IPS-20b (cell line): ENCODE data around the gene ABCB10.

Source experiments
- H3K27ac ChIP-seq: one replicate; pipeline ENCODE4 v1.5.1; 2013; ENCODE audit warnings: low read length
- H3K27me3 ChIP-seq: 2 replicates; pipeline ENCODE4 v1.6.1; 2013; ENCODE audit warnings: mild to moderate bottlenecking, low read length, inconsistent platforms; ENCODE audit not compliant: insufficient read depth
- H3K36me3 ChIP-seq: 2 replicates; pipeline ENCODE4 v1.6.1; 2013; ENCODE audit warnings: low read depth, mild to moderate bottlenecking, inconsistent platforms, low read length, moderate library complexity; ENCODE audit not compliant: insufficient read depth
- H3K4me1 ChIP-seq: 2 replicates; pipeline ENCODE4 v1.6.1; 2013; ENCODE audit warnings: mild to moderate bottlenecking, control low read depth, inconsistent platforms, low read length, moderate library complexity; ENCODE audit not compliant: insufficient read depth
- H3K4me3 ChIP-seq: 2 replicates; pipeline ENCODE4 v1.5.1; 2013; ENCODE audit warnings: mild to moderate bottlenecking, low read length, inconsistent platforms
- H3K9ac ChIP-seq: 2 replicates; pipeline ENCODE4 v1.6.1; 2013; ENCODE audit warnings: low read depth, mild to moderate bottlenecking, inconsistent platforms, low read length, moderate library complexity
- H3K9me3 ChIP-seq: 2 replicates; pipeline ENCODE4 v1.6.1; 2013; ENCODE audit warnings: mild to moderate bottlenecking, low read depth, low read length, inconsistent platforms; ENCODE audit not compliant: insufficient read depth

Gene ABCB10

GRCh38 chr1:229552732-229553131 lies 5.8 kb downstream of the ABCB10 start:
- H3K9ac ChIP-seq = no peak overlapping the region
- peaks cover 12% of the 10 kb centered on the region; the same call in 1 of the 2 replicates for H3K27me3 ChIP-seq
- peaks cover 5% of the 10 kb centered on the region; the same call in 1 of the 2 replicates for H3K4me1 ChIP-seq
- no peak overlapping the region for H3K27ac ChIP-seq
- no peaks in the 10 kb centered on the region for H3K9me3 ChIP-seq
- H3K36me3 ChIP-seq = no peaks in the 10 kb centered on the region
- no peak overlapping the region for H3K4me3 ChIP-seq

DNA sequence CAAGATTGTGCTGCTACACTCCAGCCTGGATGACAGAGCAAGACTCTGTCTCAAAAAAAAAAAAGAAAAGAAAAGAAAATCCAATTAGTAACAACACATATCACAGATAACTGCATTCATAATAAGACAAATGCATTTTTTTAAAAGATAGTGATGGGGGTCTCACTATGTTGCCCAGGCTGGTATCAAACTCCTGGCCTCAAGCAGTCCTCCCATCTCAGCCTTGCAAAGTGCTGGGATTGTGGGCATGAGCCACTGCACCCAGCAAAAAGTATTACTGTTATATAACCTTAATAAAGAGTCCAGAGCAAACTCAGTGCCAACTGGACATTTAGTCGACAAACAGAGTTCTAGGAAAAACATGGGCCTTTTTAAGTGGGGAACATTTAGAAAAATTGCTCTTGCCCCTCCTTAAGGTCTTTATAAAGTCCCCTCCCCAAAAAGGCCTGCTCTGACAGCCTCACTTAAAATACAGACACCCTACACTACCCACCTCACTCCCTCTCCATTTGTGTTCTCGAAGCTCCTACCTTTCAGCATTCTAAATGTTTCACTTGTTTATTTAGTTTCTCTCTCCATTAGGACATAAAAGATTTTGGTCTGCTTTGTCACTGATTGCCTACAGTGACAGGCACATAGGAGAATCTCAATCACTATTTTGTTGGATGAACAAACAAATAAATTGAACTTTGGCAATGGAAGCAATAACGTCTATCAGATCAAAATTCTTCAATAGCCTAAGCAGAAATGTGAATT lies 7.5 kb downstream of the ABCB10 start:
- Histone ChIP-seq H3K4me3 (no peak overlapping the region), H3K27me3 (no peaks in the 10 kb centered on the region), H3K36me3 (peaks cover 7% of the 10 kb centered on the region; the same call in 1 of the 2 replicates), H3K9ac (no peak overlapping the region), H3K9me3 (no peaks in the 10 kb centered on the region), H3K4me1 (no peaks in the 10 kb centered on the region), H3K27ac (no peak overlapping the region)

GRCh38 chr1:229547542-229547941 lies 11.0 kb downstream of the ABCB10 start:
- H3K9ac ChIP-seq = no peak overlapping the region
- H3K9me3 ChIP-seq = no peaks in the 10 kb centered on the region
- H3K36me3 ChIP-seq = peaks cover 15% of the 10 kb centered on the region
- H3K4me3 ChIP-seq = no peak overlapping the region
- H3K27me3 ChIP-seq = no peaks in the 10 kb centered on the region
- no peak overlapping the region for H3K27ac ChIP-seq
- H3K4me1 ChIP-seq = no peaks in the 10 kb centered on the region

DNA sequence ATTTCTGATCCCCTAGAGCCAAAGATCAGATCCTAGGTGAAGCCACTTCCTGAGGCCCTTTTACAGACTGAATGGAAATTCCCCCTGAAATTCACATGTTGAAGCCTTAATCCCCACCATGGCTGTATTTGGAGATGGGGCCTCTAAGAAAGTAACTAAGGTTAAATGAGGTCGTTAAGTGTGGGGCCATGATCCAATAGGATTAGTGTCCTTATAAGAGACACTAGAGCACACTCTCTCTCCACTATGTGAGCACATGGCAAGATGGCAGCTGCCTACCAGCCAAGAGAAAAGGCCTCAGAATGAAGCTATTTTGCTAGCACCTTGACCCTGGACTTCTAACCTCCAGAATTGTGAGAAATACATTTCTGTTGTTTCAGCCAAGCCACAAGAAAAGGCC lies 13.9 kb downstream of the ABCB10 start:
- no peak overlapping the region for H3K27ac ChIP-seq
- H3K4me3 ChIP-seq = no peak overlapping the region
- H3K36me3 ChIP-seq = peaks cover 33% of the 10 kb centered on the region
- no peak overlapping the region for H3K9ac ChIP-seq
- H3K4me1 ChIP-seq = no peaks in the 10 kb centered on the region
- H3K27me3 ChIP-seq = no peaks in the 10 kb centered on the region
- no peaks in the 10 kb centered on the region for H3K9me3 ChIP-seq

DNA sequence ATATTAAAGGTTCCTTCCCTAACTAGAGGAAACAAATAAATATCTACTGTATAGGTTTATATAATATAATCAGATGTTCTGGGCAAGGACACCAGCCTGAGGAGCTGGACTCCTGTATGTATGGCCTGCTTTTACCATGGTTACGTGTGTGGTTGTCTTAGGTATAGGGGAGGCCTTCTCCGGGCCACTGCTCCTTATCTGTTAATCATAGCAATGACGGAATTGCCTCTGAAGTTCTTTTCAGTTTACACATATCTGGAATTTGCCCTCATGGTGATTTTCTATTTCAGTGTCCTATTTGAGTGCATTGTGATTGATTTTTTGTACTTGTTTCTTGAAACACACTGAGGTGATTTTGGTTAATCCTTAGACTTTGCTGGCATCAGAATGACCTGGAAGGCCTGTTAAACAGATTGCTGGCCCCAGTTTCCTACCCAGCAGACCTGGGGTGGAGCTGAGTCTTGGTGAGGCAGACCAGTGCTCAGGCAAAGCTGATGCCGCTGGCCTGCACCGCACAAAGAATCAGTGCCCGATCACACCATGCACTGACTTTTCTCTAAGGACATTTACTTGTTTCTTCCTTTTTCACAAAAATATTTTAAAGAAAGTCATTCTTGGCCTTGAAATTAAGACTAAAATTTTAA lies 18.5 kb downstream of the ABCB10 start:
- Histone ChIP-seq H3K27me3 (no peaks in the 10 kb centered on the region), H3K4me3 (no peak overlapping the region), H3K27ac (no peak overlapping the region), H3K9me3 (no peaks in the 10 kb centered on the region), H3K9ac (no peak overlapping the region), H3K36me3 (peaks cover 52% of the 10 kb centered on the region), H3K4me1 (no peaks in the 10 kb centered on the region)

GRCh38 chr1:229538945-229539344 lies 19.6 kb downstream of the ABCB10 start:
- Histone ChIP-seq H3K27ac (no peak overlapping the region), H3K36me3 (peaks cover 54% of the 10 kb centered on the region), H3K4me1 (no peaks in the 10 kb centered on the region), H3K9me3 (no peaks in the 10 kb centered on the region), H3K4me3 (no peak overlapping the region), H3K27me3 (no peaks in the 10 kb centered on the region), H3K9ac (no peak overlapping the region)

DNA sequence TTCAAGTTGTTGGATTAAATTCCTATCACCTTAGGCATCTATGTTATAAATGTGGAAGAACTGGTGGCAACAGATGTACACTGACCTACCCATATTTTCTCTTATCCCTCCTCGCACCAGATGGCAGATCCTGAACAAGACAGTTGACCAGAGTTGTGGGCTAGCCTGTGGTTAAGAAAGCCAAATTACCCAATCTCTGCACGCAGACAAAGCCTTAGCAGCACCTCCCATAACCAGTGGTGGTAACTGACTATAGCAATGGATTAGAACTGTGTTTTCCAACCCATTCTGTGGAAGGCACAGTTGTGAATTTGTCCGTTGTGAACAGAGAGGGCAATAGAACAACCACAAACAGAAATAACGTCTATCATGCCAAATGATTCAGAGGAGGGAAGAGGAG lies 20.6 kb downstream of the ABCB10 start:
- H3K4me3 ChIP-seq = no peak overlapping the region
- H3K27me3 ChIP-seq = no peaks in the 10 kb centered on the region
- no peak overlapping the region for H3K27ac ChIP-seq
- H3K9me3 ChIP-seq = no peaks in the 10 kb centered on the region
- H3K4me1 ChIP-seq = no peaks in the 10 kb centered on the region
- no peak overlapping the region for H3K9ac ChIP-seq
- peaks cover 51% of the 10 kb centered on the region for H3K36me3 ChIP-seq

DNA sequence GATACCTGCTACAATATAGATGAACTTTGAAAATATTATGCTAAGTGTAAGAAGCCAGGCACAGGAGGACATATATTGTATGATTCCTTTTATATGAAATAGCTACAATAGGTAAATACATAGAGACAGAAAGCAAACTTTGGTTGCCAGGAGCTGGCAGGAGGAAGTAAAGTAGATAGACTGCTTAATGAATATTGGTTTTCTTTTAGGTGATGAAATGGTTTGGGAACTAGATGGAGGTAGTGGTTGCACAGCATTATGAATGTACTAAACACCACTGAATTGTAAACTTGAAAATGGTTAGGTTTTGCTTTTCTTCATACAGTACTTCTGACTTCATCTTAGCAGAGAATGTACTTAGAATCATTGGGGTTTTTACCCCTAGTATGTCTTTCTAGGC lies 21.5 kb downstream of the ABCB10 start:
- Histone ChIP-seq H3K4me3 (no peak overlapping the region), H3K36me3 (peaks cover 55% of the 10 kb centered on the region), H3K9me3 (no peaks in the 10 kb centered on the region), H3K4me1 (no peaks in the 10 kb centered on the region), H3K9ac (no peak overlapping the region), H3K27ac (no peak overlapping the region), H3K27me3 (no peaks in the 10 kb centered on the region)

- H3K36me3 ChIP-seq = peaks cover 54% of the 10 kb centered on the region
- no peak overlapping the region for H3K27ac ChIP-seq
- no peaks in the 10 kb centered on the region for H3K4me1 ChIP-seq
- H3K4me3 ChIP-seq = no peak overlapping the region
- H3K9ac ChIP-seq = no peak overlapping the region
- H3K9me3 ChIP-seq = no peaks in the 10 kb centered on the region
- H3K27me3 ChIP-seq = no peaks in the 10 kb centered on the region
Measured at GRCh38 chr1:229535230-229535629, 23.3 kb downstream of the ABCB10 start.

DNA sequence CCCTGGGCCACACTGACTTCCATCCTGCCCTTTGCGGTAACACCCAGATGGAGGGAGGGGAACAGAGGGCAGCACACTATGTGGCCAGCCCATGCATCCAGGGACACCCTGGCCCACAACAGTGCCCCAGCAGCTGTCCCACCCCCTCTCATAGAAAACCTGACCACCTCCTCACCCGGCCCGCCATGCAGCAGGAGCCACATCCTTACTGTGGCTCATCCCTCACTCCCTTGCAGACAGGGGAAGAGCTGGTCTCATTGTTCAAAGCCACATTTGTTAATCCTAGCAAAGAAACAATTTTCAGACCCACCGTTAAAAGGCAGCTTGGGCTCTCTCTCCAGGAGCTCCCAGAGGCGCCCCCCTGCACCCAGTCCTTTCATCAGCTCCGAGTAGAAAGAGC lies 27.2 kb downstream of the ABCB10 start:
- H3K27me3 ChIP-seq = no peaks in the 10 kb centered on the region
- H3K4me3 ChIP-seq = no peak overlapping the region
- no peaks in the 10 kb centered on the region for H3K4me1 ChIP-seq
- no peak overlapping the region for H3K27ac ChIP-seq
- H3K9ac ChIP-seq = no peak overlapping the region
- H3K9me3 ChIP-seq = no peaks in the 10 kb centered on the region
- H3K36me3 ChIP-seq = peaks cover 43% of the 10 kb centered on the region

DNA sequence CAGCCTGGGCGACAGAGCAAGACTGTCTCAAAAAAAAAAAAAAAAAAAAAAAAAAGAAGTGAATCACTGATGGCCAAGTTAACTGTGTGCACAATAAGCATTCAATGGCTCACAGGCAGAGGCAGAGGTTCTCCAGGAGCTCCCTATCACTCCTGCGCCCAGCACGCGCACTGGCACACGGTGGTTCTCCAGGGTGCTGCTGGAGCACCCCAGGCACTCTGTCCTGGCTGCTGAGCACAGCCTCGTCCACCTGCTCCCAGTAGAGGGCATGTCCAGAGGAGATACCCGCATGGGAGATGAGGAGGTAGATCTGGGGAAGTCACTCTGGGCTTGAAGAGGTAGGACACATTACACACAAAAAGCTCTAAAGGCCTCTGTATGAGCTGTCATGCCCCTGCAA lies 28.9 kb downstream of the ABCB10 start:
- Histone ChIP-seq H3K36me3 (peaks cover 37% of the 10 kb centered on the region), H3K4me3 (no peak overlapping the region), H3K9me3 (no peaks in the 10 kb centered on the region), H3K9ac (no peak overlapping the region), H3K4me1 (no peaks in the 10 kb centered on the region), H3K27ac (no peak overlapping the region), H3K27me3 (no peaks in the 10 kb centered on the region)

- Histone ChIP-seq H3K9me3 (no peaks in the 10 kb centered on the region), H3K4me1 (no peaks in the 10 kb centered on the region), H3K27ac (no peak overlapping the region), H3K36me3 (peaks cover 27% of the 10 kb centered on the region), H3K4me3 (no peak overlapping the region), H3K9ac (no peak overlapping the region), H3K27me3 (no peaks in the 10 kb centered on the region)
Measured at GRCh38 chr1:229526695-229527094, 31.8 kb downstream of the ABCB10 start.
